GM18517 (cell line): ENCODE measurements around the gene ATE1.
"Not testable (repeated sequence)": the region's sequence is repeated elsewhere in the genome, so short reads cannot be mapped to it uniquely, and the experiment has no call there.

Source experiments
- ATAC-seq: cut with Tn5 transposase; IDR thresholded peaks from one replicate; pipeline ENCODE4 v1.9.1; 2021; ENCODE audit warnings: mild to moderate bottlenecking, moderate library complexity; ENCODE audit not compliant: unreplicated experiment

Gene ATE1

GRCh38 chr10:121833387-121833786 is 94.4 kb downstream of the ATE1 start:
- ATAC-seq: no peak

GRCh38 chr10:121832647-121833046 is 95.2 kb downstream of the ATE1 start:
- ATAC-seq: no peak

GRCh38 chr10:121831777-121832176 is 96.1 kb downstream of the ATE1 start:
- no peak for ATAC-seq

- no peak for ATAC-seq
These were observed 96.6 kb downstream of the ATE1 start for GRCh38 chr10:121831237-121831636.

GRCh38 chr10:121830101-121830500 is 97.7 kb downstream of the ATE1 start:
- no peak for ATAC-seq

GRCh38 chr10:121828045-121828444 is 99.8 kb downstream of the ATE1 start:
- ATAC-seq: no peak

- ATAC-seq: not testable (repeated sequence)
These were observed 101.1 kb downstream of the ATE1 start for GRCh38 chr10:121826773-121827172.

- ATAC-seq: no peak
These were observed 103.8 kb downstream of the ATE1 start for GRCh38 chr10:121823993-121824463.

- no peak for ATAC-seq
These were observed 105.1 kb downstream of the ATE1 start for GRCh38 chr10:121822724-121823123.

- ATAC-seq: no peak
These were observed 105.7 kb downstream of the ATE1 start for GRCh38 chr10:121822180-121822579.

GRCh38 chr10:121819049-121819448 is 108.8 kb downstream of the ATE1 start:
- ATAC-seq: no peak

GRCh38 chr10:121818599-121818998 is 109.2 kb downstream of the ATE1 start:
- ATAC-seq: no peak

GRCh38 chr10:121816197-121816596 is 111.6 kb downstream of the ATE1 start:
- ATAC-seq: no peak

- ATAC-seq: no peak
These were observed 114.0 kb downstream of the ATE1 start for GRCh38 chr10:121813857-121814256.

- no peak for ATAC-seq
These were observed 114.5 kb downstream of the ATE1 start for GRCh38 chr10:121813211-121813815.

GRCh38 chr10:121812031-121812430 is 115.8 kb downstream of the ATE1 start:
- ATAC-seq: no peak

GRCh38 chr10:121811386-121811785 is 116.4 kb downstream of the ATE1 start:
- no peak for ATAC-seq

GRCh38 chr10:121808835-121809234 is 119.0 kb downstream of the ATE1 start:
- no peak for ATAC-seq

GRCh38 chr10:121804460-121804859 is 123.4 kb downstream of the ATE1 start:
- no peak for ATAC-seq

- ATAC-seq: no peak
These were observed 124.2 kb downstream of the ATE1 start for GRCh38 chr10:121803611-121804010.

GRCh38 chr10:121800831-121801230 is 127.0 kb downstream of the ATE1 start:
- ATAC-seq: no peak

- no peak for ATAC-seq
These were observed 127.7 kb downstream of the ATE1 start for GRCh38 chr10:121800146-121800545.

- ATAC-seq: no peak
These were observed 130.3 kb downstream of the ATE1 start for GRCh38 chr10:121797490-121797889.
